T-helper 17 cell (primary cell): ENCODE data around the gene CADM2. TPM values are rescaled to one million over a fixed set of nuclear protein-coding genes. Genes with fewer than 3 reads are reported as not detected.
"Not testable (repeated sequence)": the region's sequence is repeated elsewhere in the genome, so short reads cannot be mapped to it uniquely, and the experiment has no call there.

Source experiments
- ATAC-seq: fragments of 150-1000 bp; cut with Tn5 transposase; 2 replicates; pipeline ENCODE4 v1.10.0; 2021; ENCODE audit warnings: mild to moderate bottlenecking, moderate library complexity
- DNase-seq, 3 donors: peaks; one replicate each; pipeline versions ENCODE4 v3.0.0 to v3.0.0-alpha.2; 2020 to 2021
- H3K9me3 ChIP-seq: one replicate; pipeline ENCODE4 v1.7.0; 2013; ENCODE audit warnings: low read length, mild to moderate bottlenecking; ENCODE audit not compliant: control insufficient read depth, poor library complexity, severe bottlenecking
- H3K27ac Mint-ChIP-seq: one replicate; pipeline ENCODE4 v1.8.0; 2022; ENCODE audit warnings: mild to moderate bottlenecking, moderate library complexity, mixed read lengths
- H3K27me3 Mint-ChIP-seq: one replicate; pipeline ENCODE4 v1.8.0; 2022; ENCODE audit warnings: mixed read lengths
- H3K36me3 Mint-ChIP-seq: one replicate; pipeline ENCODE4 v1.8.0; 2022; ENCODE audit warnings: low read depth, mixed read lengths
- H3K4me1 Mint-ChIP-seq: one replicate; pipeline ENCODE4 v1.8.0; 2022; ENCODE audit warnings: mild to moderate bottlenecking, mixed read lengths
- H3K4me3 Mint-ChIP-seq: one replicate; pipeline ENCODE4 v1.8.0; 2022; ENCODE audit warnings: mild to moderate bottlenecking, moderate library complexity, mixed read lengths
- total RNA-seq, 4 donors: library from RNA in 2 of 4; stranded (reverse) in 2 of 4; gene quantifications; one replicate each; pipeline ENCODE4 v1.2.3 and lab custom pipeline; 2022 to 2026

CADM2 gene
- total RNA-seq, 2 donors from 2014 or later: 0.42 to 1.2 TPM

- ATAC-seq: no peak
- no peak for DNase-seq
- Mint-ChIP-seq H3K27ac (no peak overlapping the region), H3K4me1 (no peaks in the 10 kb centered on the region), H3K36me3 (no peaks in the 10 kb centered on the region), H3K27me3 (no peaks in the 10 kb centered on the region), H3K4me3 (no peak overlapping the region)
- no peaks in the 10 kb centered on the region for H3K9me3 ChIP-seq
These were observed 738.4 kb downstream of the CADM2 start for GRCh38 chr3:85697156-85697555.

- Mint-ChIP-seq H3K36me3 (no peaks in the 10 kb centered on the region), H3K27ac (no peak overlapping the region), H3K4me1 (no peaks in the 10 kb centered on the region), H3K4me3 (no peak overlapping the region), H3K27me3 (no peaks in the 10 kb centered on the region)
- ATAC-seq (no peak), DNase-seq (no peak)
- no peaks in the 10 kb centered on the region for H3K9me3 ChIP-seq
These were observed 747.3 kb downstream of the CADM2 start for GRCh38 chr3:85706130-85706529.

- H3K4me3 Mint-ChIP-seq, DNase-seq, H3K4me1 Mint-ChIP-seq, H3K9me3 ChIP-seq, H3K27me3 Mint-ChIP-seq, H3K27ac Mint-ChIP-seq, H3K36me3 Mint-ChIP-seq, ATAC-seq: not testable (repeated sequence)
These were observed 749.5 kb downstream of the CADM2 start for GRCh38 chr3:85708325-85708724.

- Mint-ChIP-seq H3K27ac (no peak overlapping the region), H3K36me3 (no peaks in the 10 kb centered on the region), H3K27me3 (no peaks in the 10 kb centered on the region), H3K4me3 (no peak overlapping the region), H3K4me1 (no peaks in the 10 kb centered on the region)
- H3K9me3 ChIP-seq: no peaks in the 10 kb centered on the region
- no peak for ATAC-seq
- DNase-seq: no peak
These were observed 750.6 kb downstream of the CADM2 start for GRCh38 chr3:85709346-85709892.

GRCh38 chr3:85710490-85710889 lies 751.7 kb downstream of the CADM2 start:
- no peak for ATAC-seq
- Mint-ChIP-seq H3K4me3 (no peak overlapping the region), H3K27me3 (no peaks in the 10 kb centered on the region), H3K27ac (no peak overlapping the region), H3K36me3 (no peaks in the 10 kb centered on the region), H3K4me1 (no peaks in the 10 kb centered on the region)
- no peak for DNase-seq
- no peaks in the 10 kb centered on the region for H3K9me3 ChIP-seq

- DNase-seq: no peak
- no peak overlapping the region for H3K27ac Mint-ChIP-seq
These were observed 762.8 kb downstream of the CADM2 start for GRCh38 chr3:85721409-85722145.

GRCh38 chr3:85725809-85726208 lies 767.0 kb downstream of the CADM2 start:
- Mint-ChIP-seq H3K4me1 (no peaks in the 10 kb centered on the region), H3K4me3 (no peak overlapping the region), H3K27ac (no peak overlapping the region), H3K27me3 (no peaks in the 10 kb centered on the region), H3K36me3 (no peaks in the 10 kb centered on the region)
- DNase-seq (no peak), ATAC-seq (no peak)
- no peaks in the 10 kb centered on the region for H3K9me3 ChIP-seq

More at GRCh38 chr3:85721409-85722145, 762.8 kb downstream of the CADM2 start:
- no peak overlapping the region for H3K4me3 Mint-ChIP-seq
- no peaks in the 10 kb centered on the region for H3K4me1 Mint-ChIP-seq
- no peaks in the 10 kb centered on the region for H3K36me3 Mint-ChIP-seq
- H3K27me3 Mint-ChIP-seq: no peaks in the 10 kb centered on the region
- no peaks in the 10 kb centered on the region for H3K9me3 ChIP-seq
- ATAC-seq: no peak

- Mint-ChIP-seq H3K4me1 (no peaks in the 10 kb centered on the region), H3K4me3 (no peak overlapping the region), H3K36me3 (no peaks in the 10 kb centered on the region), H3K27ac (no peak overlapping the region), H3K27me3 (no peaks in the 10 kb centered on the region)
- no peaks in the 10 kb centered on the region for H3K9me3 ChIP-seq
- ATAC-seq: no peak
- no peak for DNase-seq
These were observed 767.5 kb downstream of the CADM2 start for GRCh38 chr3:85726241-85726640.

- no peaks in the 10 kb centered on the region for H3K27me3 Mint-ChIP-seq
- no peaks in the 10 kb centered on the region for H3K4me1 Mint-ChIP-seq
- H3K27ac Mint-ChIP-seq: no peak overlapping the region
- DNase-seq (no peak), ATAC-seq (no peak)
- H3K4me3 Mint-ChIP-seq: no peak overlapping the region
- no peaks in the 10 kb centered on the region for H3K9me3 ChIP-seq
- H3K36me3 Mint-ChIP-seq: no peaks in the 10 kb centered on the region
These were observed 779.1 kb downstream of the CADM2 start for GRCh38 chr3:85737846-85738245.

- H3K27me3 Mint-ChIP-seq: no peaks in the 10 kb centered on the region
- no peaks in the 10 kb centered on the region for H3K9me3 ChIP-seq
- H3K36me3 Mint-ChIP-seq: no peaks in the 10 kb centered on the region
- ATAC-seq (no peak), DNase-seq (no peak)
- no peak overlapping the region for H3K4me3 Mint-ChIP-seq
- H3K4me1 Mint-ChIP-seq: no peaks in the 10 kb centered on the region
- H3K27ac Mint-ChIP-seq: no peak overlapping the region
These were observed 781.8 kb downstream of the CADM2 start for GRCh38 chr3:85740561-85740960.

- ATAC-seq (no peak), DNase-seq (no peak)
- Mint-ChIP-seq H3K27me3 (no peaks in the 10 kb centered on the region), H3K4me1 (no peaks in the 10 kb centered on the region), H3K4me3 (no peak overlapping the region), H3K36me3 (no peaks in the 10 kb centered on the region), H3K27ac (no peak overlapping the region)
- H3K9me3 ChIP-seq: no peaks in the 10 kb centered on the region
These were observed 799.7 kb downstream of the CADM2 start for GRCh38 chr3:85758442-85758841.

- Mint-ChIP-seq H3K27me3 (no peaks in the 10 kb centered on the region), H3K4me3 (no peak overlapping the region), H3K36me3 (no peaks in the 10 kb centered on the region), H3K4me1 (no peaks in the 10 kb centered on the region), H3K27ac (no peak overlapping the region)
- ATAC-seq (no peak), DNase-seq (no peak)
- no peaks in the 10 kb centered on the region for H3K9me3 ChIP-seq
These were observed 801.6 kb downstream of the CADM2 start for GRCh38 chr3:85760342-85760741.

- Mint-ChIP-seq H3K36me3 (no peaks in the 10 kb centered on the region), H3K4me3 (no peak overlapping the region), H3K4me1 (no peaks in the 10 kb centered on the region), H3K27me3 (no peaks in the 10 kb centered on the region), H3K27ac (no peak overlapping the region)
- no peaks in the 10 kb centered on the region for H3K9me3 ChIP-seq
- DNase-seq (no peak), ATAC-seq (no peak)
These were observed 822.0 kb downstream of the CADM2 start for GRCh38 chr3:85780806-85781205.

GRCh38 chr3:85781806-85782205 lies 823.0 kb downstream of the CADM2 start:
- H3K4me3 Mint-ChIP-seq: no peak overlapping the region
- DNase-seq (no peak), ATAC-seq (no peak)
- no peaks in the 10 kb centered on the region for H3K4me1 Mint-ChIP-seq
- no peaks in the 10 kb centered on the region for H3K36me3 Mint-ChIP-seq
- no peaks in the 10 kb centered on the region for H3K27me3 Mint-ChIP-seq
- no peaks in the 10 kb centered on the region for H3K9me3 ChIP-seq
- H3K27ac Mint-ChIP-seq: no peak overlapping the region
